Measurements from ENCODE around the gene ELP1. TPM values are rescaled to one million over a fixed set of nuclear protein-coding genes. Genes with fewer than 3 reads are reported as not detected.
"Not testable (repeated sequence)": the region's sequence is repeated elsewhere in the genome, so short reads cannot be mapped to it uniquely, and the experiment has no call there.

The ELP1 gene
- total and polyA plus RNA-seq, 2 experiments from 2014 or later = 34.8 to 68.6 TPM

DNA sequence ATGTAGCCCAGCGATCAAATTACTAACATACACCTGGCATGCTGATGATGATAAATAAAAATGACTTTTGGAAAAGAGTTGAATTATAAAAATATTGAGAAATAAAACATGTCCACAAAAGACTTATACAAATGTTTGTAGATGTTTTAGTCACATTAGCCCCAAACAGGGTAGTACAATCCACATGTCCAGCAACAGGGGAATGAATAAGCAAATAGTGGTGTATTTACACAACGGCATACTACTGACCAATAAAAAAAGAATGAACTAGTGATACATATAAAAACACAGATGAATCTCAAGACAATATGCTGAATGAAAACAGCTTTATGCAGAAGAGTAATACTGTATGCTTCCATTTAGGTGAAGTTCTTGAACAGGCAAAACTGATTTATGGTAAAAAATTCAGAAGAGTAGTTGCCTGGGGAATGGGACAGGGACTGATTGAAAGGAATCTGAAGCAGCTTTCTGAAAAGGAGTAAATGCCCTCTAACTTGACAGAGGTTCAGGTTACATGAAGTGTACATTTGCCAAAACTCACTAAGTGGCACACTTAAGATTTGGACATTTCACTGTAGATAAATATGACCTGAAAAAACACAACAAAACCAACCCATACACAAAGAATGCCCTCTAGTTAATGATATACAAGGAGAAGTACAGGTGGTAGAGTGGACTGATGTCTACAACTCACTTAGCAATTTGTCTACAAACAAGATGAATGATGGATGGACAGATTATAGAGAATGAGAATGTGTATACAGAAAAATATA lies 36.4 kb downstream of the ELP1 start:
- no peak for DNase-seq (ENCODE audit: low spot score)
- no peak for TF ChIP-seq EZH2 (IDR thresholded peaks at IDR 0.05; ENCODE audit: borderline replicate concordance)
- TF ChIP-seq, protein P1, sequence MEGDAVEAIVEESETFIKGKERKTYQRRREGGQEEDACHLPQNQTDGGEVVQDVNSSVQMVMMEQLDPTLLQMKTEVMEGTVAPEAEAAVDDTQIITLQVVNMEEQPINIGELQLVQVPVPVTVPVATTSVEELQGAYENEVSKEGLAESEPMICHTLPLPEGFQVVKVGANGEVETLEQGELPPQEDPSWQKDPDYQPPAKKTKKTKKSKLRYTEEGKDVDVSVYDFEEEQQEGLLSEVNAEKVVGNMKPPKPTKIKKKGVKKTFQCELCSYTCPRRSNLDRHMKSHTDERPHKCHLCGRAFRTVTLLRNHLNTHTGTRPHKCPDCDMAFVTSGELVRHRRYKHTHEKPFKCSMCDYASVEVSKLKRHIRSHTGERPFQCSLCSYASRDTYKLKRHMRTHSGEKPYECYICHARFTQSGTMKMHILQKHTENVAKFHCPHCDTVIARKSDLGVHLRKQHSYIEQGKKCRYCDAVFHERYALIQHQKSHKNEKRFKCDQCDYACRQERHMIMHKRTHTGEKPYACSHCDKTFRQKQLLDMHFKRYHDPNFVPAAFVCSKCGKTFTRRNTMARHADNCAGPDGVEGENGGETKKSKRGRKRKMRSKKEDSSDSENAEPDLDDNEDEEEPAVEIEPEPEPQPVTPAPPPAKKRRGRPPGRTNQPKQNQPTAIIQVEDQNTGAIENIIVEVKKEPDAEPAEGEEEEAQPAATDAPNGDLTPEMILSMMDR (IDR thresholded peaks at IDR 0.05; ENCODE audit: poor library complexity) = no peak
- no peak for TF ChIP-seq EZH2phosphoT487 (IDR thresholded peaks at IDR 0.05; ENCODE audit: low read depth, severe bottlenecking, unreplicated experiment)
- H3K9me3 ChIP-seq (ENCODE audit: low read depth) = no peaks in the 10 kb centered on the region
- H3K79me2 ChIP-seq = no peaks in the 10 kb centered on the region
- H3K36me3 ChIP-seq (replicated peaks; ENCODE audit: insufficient read depth, low read depth) = no peaks in the 10 kb centered on the region
- H3K9me2 ChIP-seq (replicated peaks; ENCODE audit: insufficient read depth) = no peaks in the 10 kb centered on the region
- H3K4me3 ChIP-seq = no peak overlapping the region
- H3K4me2 ChIP-seq = no peak overlapping the region
- no peak overlapping the region for H3K27ac ChIP-seq
- no peaks in the 10 kb centered on the region for H3K4me1 ChIP-seq (ENCODE audit: insufficient read depth)
- no peaks in the 10 kb centered on the region for H4K20me1 ChIP-seq (ENCODE audit: insufficient read depth, poor library complexity, severe bottlenecking)
- H2AFZ ChIP-seq = no peak overlapping the region
- 92% methylated on average over 2 of the region's 2 CpGs for WGBS (ENCODE audit: low lambda C conversion rate, missing lambda C conversion rate)
- H3K27me3 ChIP-seq = no peaks in the 10 kb centered on the region

DNA sequence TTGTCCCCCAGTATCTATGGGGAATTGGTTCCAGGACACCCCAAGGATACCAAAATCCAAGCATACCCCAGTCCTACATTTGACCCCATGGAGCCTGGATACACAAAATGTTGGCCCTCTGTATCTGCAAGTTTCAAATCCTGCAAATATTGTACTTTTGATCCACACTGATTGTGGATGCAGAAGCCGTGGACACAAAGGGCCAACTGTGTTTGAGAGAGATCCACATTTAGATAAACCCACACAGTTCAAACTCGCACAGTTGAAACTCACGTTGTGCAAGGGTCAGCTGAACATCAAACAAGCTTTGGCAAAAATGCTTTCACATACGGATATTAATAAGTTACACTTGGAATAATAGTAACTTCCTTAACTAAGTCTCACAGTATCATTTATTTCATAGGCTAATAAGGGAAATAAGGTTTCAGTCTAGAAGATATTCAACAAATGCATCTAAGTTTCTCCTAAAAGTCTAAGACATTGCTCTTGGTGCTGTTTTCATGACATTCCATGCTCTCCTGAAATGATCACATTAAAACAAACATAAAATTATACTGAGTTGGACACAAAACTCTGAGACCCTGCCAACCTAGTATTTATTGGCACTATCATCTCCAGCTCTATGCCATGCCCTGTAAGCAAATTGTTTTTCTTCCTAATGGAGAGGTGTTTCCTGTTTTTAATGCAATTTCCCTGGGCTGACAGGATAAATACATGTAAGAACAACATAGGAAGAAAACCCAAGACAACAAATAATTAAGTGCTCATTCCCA lies 39.5 kb downstream of the ELP1 start:
- no peak for TF ChIP-seq EZH2phosphoT487 (IDR thresholded peaks at IDR 0.05; ENCODE audit: low read depth, severe bottlenecking, unreplicated experiment)
- TF ChIP-seq EZH2 (IDR thresholded peaks at IDR 0.05; ENCODE audit: borderline replicate concordance) = no peak
- TF ChIP-seq, protein P1 (IDR thresholded peaks at IDR 0.05; ENCODE audit: poor library complexity) = no peak
- no peaks in the 10 kb centered on the region for H3K36me3 ChIP-seq (replicated peaks; ENCODE audit: insufficient read depth, low read depth)
- H3K4me3 ChIP-seq = no peak overlapping the region
- H4K20me1 ChIP-seq (ENCODE audit: insufficient read depth, poor library complexity, severe bottlenecking) = no peaks in the 10 kb centered on the region
- no peak overlapping the region for H2AFZ ChIP-seq
- no peaks in the 10 kb centered on the region for H3K9me3 ChIP-seq (ENCODE audit: low read depth)
- DNase-seq (ENCODE audit: low spot score) = no peak
- H3K4me1 ChIP-seq (ENCODE audit: insufficient read depth) = peaks cover under 1% of the 10 kb centered on the region
- no peak overlapping the region for H3K27ac ChIP-seq
- H3K4me2 ChIP-seq = peak overlapping the region; percentile 38
- H3K79me2 ChIP-seq = no peaks in the 10 kb centered on the region
- 63% methylated on average over 4 of the region's 4 CpGs for WGBS (ENCODE audit: low lambda C conversion rate, missing lambda C conversion rate)
- H3K9me2 ChIP-seq (replicated peaks; ENCODE audit: insufficient read depth) = no peaks in the 10 kb centered on the region
- no peaks in the 10 kb centered on the region for H3K27me3 ChIP-seq

DNA sequence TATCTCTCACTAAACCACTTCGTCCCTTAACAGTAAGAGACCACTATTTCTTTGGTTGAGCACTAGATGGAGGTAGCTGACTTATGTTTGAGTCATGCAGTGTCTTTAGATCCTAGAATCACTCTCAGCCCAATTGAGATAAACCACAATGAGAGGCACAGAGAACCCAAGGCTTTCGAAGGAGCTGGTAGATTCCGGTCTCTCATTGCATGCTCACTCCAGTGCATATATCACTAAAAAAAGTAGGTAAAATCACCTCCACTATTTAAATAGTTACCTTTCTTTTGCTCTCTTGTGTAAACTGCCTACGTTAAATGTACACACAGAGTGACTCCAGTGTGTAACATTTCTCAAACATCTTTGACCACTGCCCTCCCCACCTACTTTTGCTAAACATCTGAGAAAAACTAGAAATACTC lies 44.3 kb downstream of the ELP1 start:
- Histone ChIP-seq H4K20me1 (ENCODE audit: insufficient read depth, poor library complexity, severe bottlenecking) (no peaks in the 10 kb centered on the region), H3K79me2 (no peaks in the 10 kb centered on the region), H3K27me3 (no peaks in the 10 kb centered on the region), H3K27ac (peak overlapping the region; percentile 0), H3K36me3 (replicated peaks; ENCODE audit: insufficient read depth, low read depth) (no peaks in the 10 kb centered on the region), H3K4me3 (no peak overlapping the region), H2AFZ (no peak overlapping the region), H3K4me2 (no peak overlapping the region), H3K4me1 (ENCODE audit: insufficient read depth) (peaks cover 22% of the 10 kb centered on the region), H3K9me3 (ENCODE audit: low read depth) (no peaks in the 10 kb centered on the region), H3K9me2 (replicated peaks; ENCODE audit: insufficient read depth) (no peaks in the 10 kb centered on the region)
- 75% methylated on average over 4 of the region's 4 CpGs for WGBS (ENCODE audit: low lambda C conversion rate, missing lambda C conversion rate)
- peak; percentile 31 for DNase-seq (ENCODE audit: low spot score)
- TF ChIP-seq, protein P1 (IDR thresholded peaks at IDR 0.05; ENCODE audit: poor library complexity) = peak; percentile 39
- TF ChIP-seq EZH2phosphoT487 (IDR thresholded peaks at IDR 0.05; ENCODE audit: low read depth, severe bottlenecking, unreplicated experiment) = no peak
- no peak for TF ChIP-seq EZH2 (IDR thresholded peaks at IDR 0.05; ENCODE audit: borderline replicate concordance)

DNA sequence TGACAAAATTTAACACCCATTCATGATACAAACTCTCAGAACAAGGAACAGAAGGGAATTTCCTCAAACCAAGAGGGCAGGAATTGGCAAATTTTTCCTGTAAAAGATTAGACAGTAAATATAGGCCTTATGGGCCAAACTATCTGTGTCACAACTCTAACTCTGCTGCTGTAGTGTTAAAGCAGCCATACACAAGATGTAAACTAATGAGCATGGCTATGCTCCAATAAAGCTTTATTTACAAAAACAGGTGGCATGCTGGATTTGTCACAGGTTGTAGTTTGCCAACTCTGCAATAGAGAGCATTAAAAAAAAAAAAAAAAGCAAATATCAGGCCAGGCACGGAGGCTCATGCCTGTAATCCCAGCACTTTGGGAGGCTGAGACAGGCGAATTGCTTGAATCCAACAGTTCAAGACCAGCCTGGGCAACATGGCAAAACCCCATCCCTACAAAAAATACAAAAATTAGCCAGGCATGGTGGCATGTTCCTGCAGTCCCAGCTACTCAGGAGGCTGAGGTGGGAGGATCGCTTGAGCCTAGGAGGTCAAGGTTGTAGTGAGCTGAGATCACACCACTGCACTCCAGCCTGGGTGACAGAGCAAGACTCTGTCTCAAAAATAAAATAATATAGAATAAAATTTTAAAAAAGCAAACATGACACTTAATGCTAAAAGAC lies 47.2 kb downstream of the ELP1 start:
- H4K20me1 ChIP-seq (ENCODE audit: insufficient read depth, poor library complexity, severe bottlenecking); H3K36me3 ChIP-seq (replicated peaks; ENCODE audit: insufficient read depth, low read depth); H3K9me3 ChIP-seq (ENCODE audit: low read depth); H3K27me3 ChIP-seq; H3K79me2 ChIP-seq; H3K4me3 ChIP-seq; DNase-seq (ENCODE audit: low spot score); H3K4me2 ChIP-seq; H2AFZ ChIP-seq; H3K9me2 ChIP-seq (replicated peaks; ENCODE audit: insufficient read depth): not testable (repeated sequence)
- peak overlapping the region; percentile 84 for H3K27ac ChIP-seq
- 91% methylated on average over 3 of the region's 3 CpGs for WGBS (ENCODE audit: low lambda C conversion rate, missing lambda C conversion rate)
- H3K4me1 ChIP-seq (ENCODE audit: insufficient read depth) = peaks cover 22% of the 10 kb centered on the region

Data from hepatocyte (in vitro differentiated cells).